ENCODE measurements around the gene PPT2. TPM values are rescaled to one million over a fixed set of nuclear protein-coding genes. Genes with fewer than 3 reads are reported as not detected.
A peak's percentile ranks its signal among the peaks of the same experiment; 100 is the strongest.

PPT2 gene
- total RNA-seq, 4 donors from 2014 or later, result 36.6 to 220 (median 56.9) TPM

DNA sequence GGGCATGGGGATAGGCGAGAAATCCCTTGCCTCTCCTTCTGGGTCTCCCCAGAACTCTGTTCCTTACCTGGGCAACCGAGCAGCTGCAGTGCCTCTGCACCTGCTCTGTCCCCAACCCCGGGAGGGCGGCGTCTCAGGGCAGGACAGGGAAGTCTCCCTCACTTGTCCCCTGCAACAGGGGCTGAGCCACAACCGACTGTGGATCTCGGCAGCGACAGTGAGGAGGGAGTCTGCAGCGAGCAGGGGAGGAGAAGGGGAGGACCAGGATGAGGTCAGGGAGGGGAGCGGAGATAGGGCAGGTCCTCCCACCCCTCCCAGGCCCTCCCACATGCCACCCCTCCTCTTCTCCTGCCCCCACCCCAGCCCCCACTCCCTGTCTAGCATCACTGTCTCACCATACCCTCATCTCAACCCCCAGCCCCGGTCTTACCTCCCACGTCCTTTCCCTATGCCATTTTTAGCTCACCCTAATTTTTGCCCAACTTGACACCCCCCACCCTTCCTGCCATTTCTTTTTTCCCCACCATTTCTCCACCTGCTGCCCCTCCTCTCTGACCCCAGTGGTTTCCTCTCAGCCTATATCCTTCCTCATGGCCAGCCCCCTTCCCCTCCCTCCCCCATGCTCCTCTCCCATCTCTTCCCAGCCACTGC, 44.7 kb upstream of the PPT2 start, which contains the start of gene TNXB:
TNXB (minus strand) TSS at position 225 of the 651 bp plus-strand sequence. CDS start 11,140 bp downstream, outside the sequence.
- peak; percentile 52 to 91 for DNase-seq (ENCODE audit: low spot score in 2 of 2)
- intact Hi-C loops (cut with DNase I; ENCODE audit: low total_unique reads), result no loop called here
- H3K4me3 ChIP-seq (ENCODE audit: low read depth, poor library complexity, severe bottlenecking), result peak within 1 kb of the TSS; percentile 33
- TF ChIP-seq, protein P1, sequence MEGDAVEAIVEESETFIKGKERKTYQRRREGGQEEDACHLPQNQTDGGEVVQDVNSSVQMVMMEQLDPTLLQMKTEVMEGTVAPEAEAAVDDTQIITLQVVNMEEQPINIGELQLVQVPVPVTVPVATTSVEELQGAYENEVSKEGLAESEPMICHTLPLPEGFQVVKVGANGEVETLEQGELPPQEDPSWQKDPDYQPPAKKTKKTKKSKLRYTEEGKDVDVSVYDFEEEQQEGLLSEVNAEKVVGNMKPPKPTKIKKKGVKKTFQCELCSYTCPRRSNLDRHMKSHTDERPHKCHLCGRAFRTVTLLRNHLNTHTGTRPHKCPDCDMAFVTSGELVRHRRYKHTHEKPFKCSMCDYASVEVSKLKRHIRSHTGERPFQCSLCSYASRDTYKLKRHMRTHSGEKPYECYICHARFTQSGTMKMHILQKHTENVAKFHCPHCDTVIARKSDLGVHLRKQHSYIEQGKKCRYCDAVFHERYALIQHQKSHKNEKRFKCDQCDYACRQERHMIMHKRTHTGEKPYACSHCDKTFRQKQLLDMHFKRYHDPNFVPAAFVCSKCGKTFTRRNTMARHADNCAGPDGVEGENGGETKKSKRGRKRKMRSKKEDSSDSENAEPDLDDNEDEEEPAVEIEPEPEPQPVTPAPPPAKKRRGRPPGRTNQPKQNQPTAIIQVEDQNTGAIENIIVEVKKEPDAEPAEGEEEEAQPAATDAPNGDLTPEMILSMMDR (IDR thresholded peaks at IDR 0.05), result no peak
- TF ChIP-seq POLR2A (IDR thresholded peaks at IDR 0.05), result no peak
- 7 to 8% methylated on average over 12 of the region's 12 CpGs for WGBS, 2 donors

DNA sequence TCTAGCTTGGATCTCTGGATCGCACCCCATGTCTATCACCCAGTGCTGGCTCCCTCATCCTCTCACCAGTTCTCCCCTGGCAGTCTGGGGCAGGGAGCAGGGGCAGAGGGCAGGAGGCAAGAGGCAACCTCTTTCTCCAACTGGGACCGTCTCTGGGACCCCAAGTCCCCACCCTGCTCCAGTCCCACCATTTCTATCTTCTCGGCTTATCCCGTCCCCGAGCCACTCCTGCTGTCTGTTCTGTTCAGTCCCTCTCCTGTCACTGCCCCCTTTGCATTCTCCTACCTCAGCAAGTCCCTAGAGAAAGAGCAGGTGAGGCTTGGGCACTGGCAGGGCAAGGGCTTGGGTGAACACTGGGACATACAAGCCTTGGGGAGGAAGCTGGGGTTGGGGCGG, 44.2 kb upstream of the PPT2 start:
- no peak for DNase-seq (ENCODE audit: low spot score in 2 of 2)
- WGBS, 2 donors, result 52 to 58% methylated on average over 6 of the region's 6 CpGs
- TF ChIP-seq, protein P1 (IDR thresholded peaks at IDR 0.05), result no peak
- no peak for TF ChIP-seq POLR2A (IDR thresholded peaks at IDR 0.05)
- no peak overlapping the region for H3K4me3 ChIP-seq (ENCODE audit: low read depth, poor library complexity, severe bottlenecking)
- intact Hi-C loops (cut with DNase I; ENCODE audit: low total_unique reads), result no loop called here

DNA sequence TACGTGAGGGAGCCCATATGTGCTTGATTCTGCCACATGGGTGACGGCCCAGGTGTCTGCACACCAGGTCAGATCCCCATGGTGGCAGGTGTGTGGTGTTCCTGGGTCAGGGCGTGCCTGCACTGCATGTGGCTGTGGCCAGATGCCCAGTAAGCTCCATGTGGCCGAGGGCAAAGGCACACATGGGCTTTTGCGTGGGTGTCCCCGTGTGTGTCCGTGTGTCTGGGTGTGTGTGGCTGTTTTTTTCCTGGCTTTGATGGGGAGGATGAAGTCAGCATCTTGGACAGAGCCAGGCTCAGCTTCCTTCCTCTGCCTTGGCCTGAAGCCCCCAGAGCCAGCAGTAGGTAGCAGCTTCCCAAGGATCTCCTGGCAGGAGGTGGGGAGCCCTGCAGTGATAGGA, 43.3 kb upstream of the PPT2 start:
- no peak for TF ChIP-seq POLR2A (IDR thresholded peaks at IDR 0.05)
- TF ChIP-seq, protein P1 (IDR thresholded peaks at IDR 0.05), result no peak
- intact Hi-C loops (cut with DNase I; ENCODE audit: low total_unique reads), result no loop called here
- no peak for DNase-seq (ENCODE audit: low spot score in 2 of 2)
- H3K4me3 ChIP-seq (ENCODE audit: low read depth, poor library complexity, severe bottlenecking), result no peak overlapping the region
- WGBS, 2 donors, result 31 to 32% methylated on average over 3 to 7 of the region's 7 CpGs

DNA sequence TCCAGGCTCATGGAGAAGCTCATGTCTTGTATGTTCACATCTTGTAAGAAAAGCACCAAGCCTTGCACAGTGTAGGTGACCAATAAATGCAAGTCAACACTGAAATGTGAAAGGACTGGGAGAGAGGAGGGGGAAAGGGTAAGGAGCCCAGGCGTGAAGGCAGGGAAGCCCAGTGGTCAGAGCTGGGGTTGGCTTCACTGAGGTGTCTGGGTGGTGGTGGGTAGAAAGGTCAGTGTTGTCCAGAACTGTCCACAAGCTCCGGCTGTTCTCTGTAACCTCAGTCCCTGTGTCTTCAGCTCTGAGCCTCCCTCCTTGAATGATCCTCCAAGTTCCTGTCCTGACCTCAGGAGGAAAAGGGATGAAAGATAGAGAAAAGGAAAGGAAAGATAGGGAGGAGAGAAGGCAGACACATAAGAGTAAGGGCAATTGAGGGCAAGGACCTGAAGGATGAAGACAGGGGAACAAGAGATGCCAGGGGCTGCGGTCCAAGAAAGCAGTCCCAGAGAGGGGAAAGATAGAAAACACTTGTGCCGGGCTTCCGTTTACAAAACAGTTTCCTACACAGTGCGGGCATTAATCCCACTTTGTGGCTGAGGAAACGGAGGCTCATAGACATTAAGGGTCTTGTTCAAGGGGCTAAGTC, 42.4 kb upstream of the PPT2 start:
- DNase-seq (ENCODE audit: low spot score in 2 of 2), result peak in 1 of 2 donors; percentile 83
- 49 to 59% methylated on average over 7 of the region's 7 CpGs for WGBS, 2 donors
- no peak overlapping the region for H3K4me3 ChIP-seq (ENCODE audit: low read depth, poor library complexity, severe bottlenecking)
- TF ChIP-seq, protein P1 (IDR thresholded peaks at IDR 0.05), result no peak
- no peak for TF ChIP-seq POLR2A (IDR thresholded peaks at IDR 0.05)
- intact Hi-C loops (cut with DNase I; ENCODE audit: low total_unique reads), result no loop called here

DNA sequence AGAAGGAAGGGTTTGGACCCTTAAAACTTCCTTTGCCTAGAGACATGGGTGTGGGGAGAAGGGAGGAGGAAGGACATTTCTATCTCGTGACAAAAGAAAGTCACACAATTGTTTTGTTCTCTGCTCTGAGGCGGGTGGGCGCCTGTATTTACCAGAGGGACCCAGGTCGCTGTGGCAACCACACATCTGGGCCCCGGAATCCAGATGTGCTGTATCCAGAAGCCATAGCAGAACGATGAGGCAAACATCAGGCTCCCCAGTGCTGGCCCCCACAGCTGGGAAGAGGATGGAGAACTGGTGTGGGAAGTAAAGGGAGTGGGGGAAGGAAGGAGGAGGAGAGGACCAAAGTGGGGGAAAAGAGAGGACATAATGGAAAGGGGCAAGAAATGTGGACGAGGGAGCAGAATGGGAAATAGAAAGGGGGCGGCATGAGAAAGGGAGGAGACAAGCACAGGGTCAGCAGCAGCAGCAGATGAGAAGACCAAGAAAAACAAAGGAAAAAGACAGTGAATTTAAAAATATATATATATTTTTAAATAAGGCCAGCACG, 41.4 kb upstream of the PPT2 start:
- TF ChIP-seq POLR2A (IDR thresholded peaks at IDR 0.05), result no peak
- TF ChIP-seq, protein P1 (IDR thresholded peaks at IDR 0.05), result no peak
- WGBS, 2 donors, result 56 to 60% methylated on average over 9 of the region's 9 CpGs
- no peak overlapping the region for H3K4me3 ChIP-seq (ENCODE audit: low read depth, poor library complexity, severe bottlenecking)
- intact Hi-C loops (cut with DNase I; ENCODE audit: low total_unique reads), result no loop called here
- peak; percentile 65 to 91 for DNase-seq (ENCODE audit: low spot score in 2 of 2)
